Measurements from ENCODE around the gene TAF11L14. TPM values are rescaled to one million over a fixed set of nuclear protein-coding genes. Genes with fewer than 3 reads are reported as not detected.
"Not testable (repeated sequence)": the region's sequence is repeated elsewhere in the genome, so short reads cannot be mapped to it uniquely, and the experiment has no call there.

TAF11L14 gene
- total RNA-seq, 1 experiment from 2014 or later, result not detected

DNA sequence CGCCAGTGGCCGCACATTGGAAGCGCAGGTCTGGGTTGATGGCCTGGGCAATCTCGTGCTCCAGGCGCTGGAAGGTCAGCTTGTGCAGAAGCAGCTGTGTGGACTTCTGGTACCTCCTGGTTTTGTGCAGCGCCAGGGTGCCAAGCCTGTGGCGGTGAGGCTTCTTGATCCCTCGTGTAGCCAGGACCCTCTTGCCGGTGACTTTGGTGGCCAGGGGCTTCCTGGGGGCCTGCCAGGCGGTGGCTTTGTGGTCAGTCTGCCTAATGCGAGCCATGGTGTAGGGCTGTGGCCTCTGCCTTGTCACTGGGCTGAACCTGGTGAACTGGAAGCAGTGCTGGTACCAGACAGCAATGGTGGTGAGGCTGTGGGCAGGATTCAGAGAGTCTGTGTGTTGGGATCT lies 8.6 kb upstream of the TAF11L14 start (continued):
- TF ChIP-seq POLR2A (IDR thresholded peaks at IDR 0.05; ENCODE audit: borderline replicate concordance, extremely low read depth, insufficient read depth, insufficient read length), result no peak

- H3K9me3 ChIP-seq (ENCODE audit: control insufficient read depth in 1 of 2, insufficient read depth in 1 of 2, low read depth in 1 of 2, low read length in 2 of 2); H3K4me2 ChIP-seq (ENCODE audit: low read length); H3K9ac ChIP-seq (ENCODE audit: low read length); POLR2A ChIA-PET; H3K4me1 ChIP-seq (ENCODE audit: control insufficient read depth in 1 of 2, insufficient read depth in 2 of 2, low read length in 2 of 2); H2AFZ ChIP-seq (ENCODE audit: low read depth, low read length, poor library complexity, severe bottlenecking); H3K9me2 ChIP-seq (ENCODE audit: insufficient read depth); BruUV-seq (replicated peaks); CTCF ChIA-PET; H3K27ac ChIP-seq (ENCODE audit: low read depth, low read length); H3K36me3 ChIP-seq (ENCODE audit: control insufficient read depth in 1 of 2, insufficient read depth in 2 of 2, low read length in 2 of 2); ATAC-seq; DNase-seq (ENCODE audit: low read depth, low spot score); H3K27me3 ChIP-seq (ENCODE audit: insufficient read depth, low read length); H3K4me3 ChIP-seq (replicated peaks in 1 of 2; ENCODE audit: low read depth in 1 of 2, low read length in 2 of 2); H3K79me2 ChIP-seq (ENCODE audit: insufficient read depth, low read length); intact Hi-C loops (cut with micrococcal nuclease); RAD21 ChIA-PET (ENCODE audit: low non-redundant PET in 1 of 2, low total read pairs in 2 of 2, uncharacterized antibody in 2 of 2, unreplicated experiment in 2 of 2); H4K20me1 ChIP-seq (ENCODE audit: insufficient read depth): not testable (repeated sequence)
These were observed 2.5 kb upstream of the TAF11L14 start, which contains the start of gene TAF11L13 for GRCh38 chr5:17631788-17632187. TAF11L13 (plus strand) TSS chr5:17632088.

GRCh38 chr5:17649232-17649631 lies 15.0 kb downstream of the TAF11L14 start:
- H3K4me1 ChIP-seq (ENCODE audit: control insufficient read depth in 1 of 2, insufficient read depth in 2 of 2, low read length in 2 of 2); DNase-seq (ENCODE audit: low read depth, low spot score); H3K36me3 ChIP-seq (ENCODE audit: control insufficient read depth in 1 of 2, insufficient read depth in 2 of 2, low read length in 2 of 2); H4K20me1 ChIP-seq (ENCODE audit: insufficient read depth); CTCF ChIA-PET; H3K27me3 ChIP-seq (ENCODE audit: insufficient read depth, low read length); POLR2A ChIA-PET; H3K79me2 ChIP-seq (ENCODE audit: insufficient read depth, low read length); H3K27ac ChIP-seq (ENCODE audit: low read depth, low read length); H3K4me2 ChIP-seq (ENCODE audit: low read length); BruUV-seq (replicated peaks); H2AFZ ChIP-seq (ENCODE audit: low read depth, low read length, poor library complexity, severe bottlenecking); ATAC-seq; intact Hi-C loops (cut with micrococcal nuclease); H3K9ac ChIP-seq (ENCODE audit: low read length); RAD21 ChIA-PET (ENCODE audit: low non-redundant PET in 1 of 2, low total read pairs in 2 of 2, uncharacterized antibody in 2 of 2, unreplicated experiment in 2 of 2); H3K4me3 ChIP-seq (replicated peaks in 1 of 2; ENCODE audit: low read depth in 1 of 2, low read length in 2 of 2); H3K9me2 ChIP-seq (ENCODE audit: insufficient read depth): not testable (repeated sequence)
- H3K9me3 ChIP-seq (ENCODE audit: control insufficient read depth in 1 of 2, insufficient read depth in 1 of 2, low read depth in 1 of 2, low read length in 2 of 2), result peaks cover 0 to 14% of the 10 kb centered on the region in 2 experiments; a peak in 2 of 4 replicates

GRCh38 chr5:17655201-17655759 lies 21.0 kb downstream of the TAF11L14 start:
- ATAC-seq; intact Hi-C loops (cut with micrococcal nuclease): not testable (repeated sequence)

More at GRCh38 chr5:17655201-17655759, 21.0 kb downstream of the TAF11L14 start:
- CTCF ChIA-PET; H3K4me1 ChIP-seq (ENCODE audit: control insufficient read depth in 1 of 2, insufficient read depth in 2 of 2, low read length in 2 of 2); H3K9me2 ChIP-seq (ENCODE audit: insufficient read depth); H2AFZ ChIP-seq (ENCODE audit: low read depth, low read length, poor library complexity, severe bottlenecking); RAD21 ChIA-PET (ENCODE audit: low non-redundant PET in 1 of 2, low total read pairs in 2 of 2, uncharacterized antibody in 2 of 2, unreplicated experiment in 2 of 2); H3K9me3 ChIP-seq (ENCODE audit: control insufficient read depth in 1 of 2, insufficient read depth in 1 of 2, low read depth in 1 of 2, low read length in 2 of 2); DNase-seq (ENCODE audit: low read depth, low spot score); H3K27ac ChIP-seq (ENCODE audit: low read depth, low read length); H3K4me3 ChIP-seq (replicated peaks in 1 of 2; ENCODE audit: low read depth in 1 of 2, low read length in 2 of 2); H3K27me3 ChIP-seq (ENCODE audit: insufficient read depth, low read length); H3K79me2 ChIP-seq (ENCODE audit: insufficient read depth, low read length); H3K4me2 ChIP-seq (ENCODE audit: low read length); H3K36me3 ChIP-seq (ENCODE audit: control insufficient read depth in 1 of 2, insufficient read depth in 2 of 2, low read length in 2 of 2); BruUV-seq (replicated peaks); H3K9ac ChIP-seq (ENCODE audit: low read length); H4K20me1 ChIP-seq (ENCODE audit: insufficient read depth); POLR2A ChIA-PET: not testable (repeated sequence)
